Activated B cell treated with CpG ODN at 0.5 μM for 24 hours (primary cell): ENCODE data around the gene MAB21L4. TPM values are rescaled to one million over a fixed set of nuclear protein-coding genes. Genes with fewer than 3 reads are reported as not detected.

Experiments used
- ATAC-seq: fragments of 200-7000 bp; cut with Tn5 transposase; one replicate; pipeline ENCODE4 v1.10.0; 2021; ENCODE audit warnings: low read depth, mild to moderate bottlenecking, moderate library complexity
- CTCF ChIA-PET: fragments of 350-600 bp; sonication (Branson Sonifier 250); formaldehyde crosslinking; loops from one replicate; lab custom pipeline; 2021; ENCODE audit warnings: antibody characterized with exemption; lab: Charles Lee
- POLR2A ChIA-PET: fragments of 350-600 bp; sonication (Branson Sonifier 250); formaldehyde crosslinking; loops from one replicate; lab custom pipeline; 2021; ENCODE audit warnings: antibody characterized with exemption; lab: Charles Lee
- DNase-seq: peaks from one replicate; pipeline ENCODE4 v3.0.0; 2022
- H3K27ac Mint-ChIP-seq: one replicate; pipeline ENCODE4 v1.8.0; 2020; ENCODE audit warnings: mixed read lengths
- H3K27me3 Mint-ChIP-seq: one replicate; pipeline ENCODE4 v1.8.0; 2021; ENCODE audit warnings: mixed read lengths
- H3K36me3 Mint-ChIP-seq: one replicate; pipeline ENCODE4 v1.8.0; 2021; ENCODE audit warnings: low read depth, mixed read lengths
- H3K4me1 Mint-ChIP-seq: one replicate; pipeline ENCODE4 v1.8.0; 2021; ENCODE audit warnings: mixed read lengths
- H3K4me3 Mint-ChIP-seq: one replicate; pipeline ENCODE4 v1.8.0; 2020; ENCODE audit warnings: mild to moderate bottlenecking, mixed read lengths
- H3K9me3 Mint-ChIP-seq: one replicate; pipeline ENCODE4 v1.8.0; 2020; ENCODE audit warnings: mixed read lengths
- CTCF ChIP-seq: fragments of 200-600 bp; IDR thresholded peaks from one replicate; pipeline ENCODE4 v1.8.0; 2022; ENCODE audit warnings: antibody characterized with exemption, mild to moderate bottlenecking
- intact Hi-C: fragments of 100-400 bp; cut with micrococcal nuclease; formaldehyde crosslinking; loops from one replicate; pipeline ENCODE4 v1.15.1; 2024
- total RNA-seq: library from RNA; stranded (reverse); gene quantifications from 2 replicates; pipeline ENCODE4 v1.2.3, GENCODE V29; 2022

The MAB21L4 gene
- total RNA-seq, 1 donor from 2014 or later: not detected

DNA sequence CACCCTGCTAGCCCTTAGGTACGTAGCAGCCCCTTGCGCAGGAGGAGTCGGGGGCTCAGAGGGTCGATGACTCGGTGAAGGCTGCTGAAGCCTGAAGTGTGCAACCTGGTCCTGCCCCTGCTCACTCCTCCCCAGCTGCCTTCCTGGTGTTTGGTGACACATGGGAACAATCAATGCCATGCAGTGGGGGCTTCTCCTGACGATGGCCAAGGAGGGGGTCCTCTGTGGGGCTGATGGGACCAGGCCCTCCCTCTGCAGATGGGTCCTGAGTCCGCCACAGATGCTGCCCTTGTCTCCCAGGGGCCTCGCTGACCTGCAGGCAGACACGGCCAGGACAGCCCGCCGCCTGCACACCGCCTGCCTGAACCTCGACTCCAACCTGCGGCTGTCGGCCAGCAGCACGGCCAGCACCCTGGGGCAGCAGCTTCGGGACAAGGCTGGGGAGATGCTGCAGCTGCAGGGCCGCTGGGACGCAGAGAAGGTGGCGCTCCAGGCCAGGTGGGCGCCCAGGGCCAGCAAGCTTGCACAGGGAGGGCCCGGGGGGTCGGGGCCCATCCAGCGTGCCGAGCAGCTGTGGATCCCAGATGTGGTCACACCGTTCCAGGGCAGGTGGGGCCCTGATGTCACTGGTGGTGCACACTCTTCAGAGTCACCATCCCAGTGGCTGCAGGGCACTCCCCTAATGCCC is 34.8 kb upstream of the MAB21L4 start:
- intact Hi-C loops: no loop called here
- no peak for TF ChIP-seq CTCF
- ChIA-PET POLR2A (no interaction called here), CTCF (no interaction called here)
- peaks cover 3% of the 10 kb centered on the region for H3K9me3 Mint-ChIP-seq
- DNase-seq (no peak), ATAC-seq (no peak)
- H3K4me3 Mint-ChIP-seq: no peak overlapping the region
- no peaks in the 10 kb centered on the region for H3K4me1 Mint-ChIP-seq
- H3K27ac Mint-ChIP-seq: no peak overlapping the region
- peaks cover 6% of the 10 kb centered on the region for H3K27me3 Mint-ChIP-seq
- H3K36me3 Mint-ChIP-seq: no peaks in the 10 kb centered on the region

DNA sequence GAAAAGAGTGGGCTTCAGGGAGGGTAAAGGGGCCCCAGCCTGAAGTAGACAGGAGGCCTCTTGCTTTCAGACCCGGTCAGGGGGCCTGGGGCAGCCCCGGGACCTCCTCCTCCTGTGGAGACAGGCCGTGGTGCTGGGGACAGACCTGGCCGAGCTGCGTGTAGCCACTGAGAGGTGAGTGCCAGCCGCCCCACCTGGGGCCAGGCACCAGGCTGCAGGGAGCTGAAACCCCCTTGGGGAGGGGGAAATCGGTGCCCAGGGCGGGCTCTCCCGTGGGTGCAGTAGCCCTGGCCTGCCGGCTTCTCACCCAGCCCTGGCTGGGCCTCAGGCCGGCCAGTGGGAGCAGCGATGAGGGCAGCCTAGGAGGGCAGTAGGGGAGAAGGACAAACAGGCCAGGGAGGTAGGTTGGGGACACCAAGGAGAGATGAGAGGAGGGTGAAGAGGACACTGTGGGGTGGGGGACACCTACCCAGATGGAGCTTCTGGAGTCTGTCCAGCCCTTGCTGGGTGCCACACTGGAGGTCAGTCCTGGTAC is 34.2 kb upstream of the MAB21L4 start:
- ATAC-seq (no peak), DNase-seq (no peak)
- ChIA-PET POLR2A (no interaction called here), CTCF (no interaction called here)
- Mint-ChIP-seq H3K36me3 (no peaks in the 10 kb centered on the region), H3K4me1 (no peaks in the 10 kb centered on the region), H3K27me3 (peaks cover 6% of the 10 kb centered on the region), H3K9me3 (peaks cover 3% of the 10 kb centered on the region), H3K27ac (no peak overlapping the region), H3K4me3 (no peak overlapping the region)
- intact Hi-C loops: no loop called here
- TF ChIP-seq CTCF: no peak

DNA sequence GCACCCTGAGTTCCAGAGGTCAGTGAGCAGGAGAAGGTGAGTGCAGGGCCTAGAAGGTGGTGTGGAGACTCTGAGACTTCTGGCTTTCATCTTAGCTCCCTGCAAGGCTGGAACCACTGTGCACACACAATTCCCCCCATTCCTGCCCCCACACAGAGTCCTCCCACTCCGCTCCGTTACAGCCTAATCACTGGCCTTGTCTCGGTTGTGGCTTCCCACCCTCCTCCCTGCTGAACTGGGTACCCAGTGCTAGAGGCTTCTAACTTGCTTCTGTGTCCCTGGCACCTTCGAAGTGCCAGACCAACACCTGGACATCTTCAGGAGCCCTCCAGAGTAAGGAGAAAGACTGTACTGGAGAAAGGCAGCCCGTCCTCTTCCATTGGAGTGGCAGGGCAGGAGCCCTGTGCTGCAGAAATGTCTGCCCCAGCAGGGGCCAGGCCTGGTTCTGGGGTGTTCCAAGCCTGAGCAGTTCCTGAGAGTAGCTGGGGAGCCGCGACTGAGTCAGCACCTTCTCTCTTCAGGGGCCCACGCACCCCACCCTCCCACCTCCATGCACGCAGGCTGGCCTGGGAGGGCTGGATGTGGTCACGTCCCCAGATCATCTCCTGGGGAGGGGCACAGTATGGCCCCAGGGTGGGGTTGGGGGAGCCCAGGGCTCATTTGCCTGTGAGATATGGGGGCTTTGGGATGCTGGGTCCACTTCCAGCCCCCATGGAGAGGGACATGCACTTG is 33.6 kb upstream of the MAB21L4 start:
- ATAC-seq: no peak
- no peak overlapping the region for H3K4me3 Mint-ChIP-seq
- H3K4me1 Mint-ChIP-seq: no peaks in the 10 kb centered on the region
- H3K36me3 Mint-ChIP-seq: no peaks in the 10 kb centered on the region
- intact Hi-C loops: no loop called here
- H3K27ac Mint-ChIP-seq: no peak overlapping the region
- POLR2A ChIA-PET: no interaction called here
- TF ChIP-seq CTCF: no peak
- no peak for DNase-seq
- H3K9me3 Mint-ChIP-seq: peaks cover 3% of the 10 kb centered on the region
- CTCF ChIA-PET: no interaction called here
- peaks cover 6% of the 10 kb centered on the region for H3K27me3 Mint-ChIP-seq

DNA sequence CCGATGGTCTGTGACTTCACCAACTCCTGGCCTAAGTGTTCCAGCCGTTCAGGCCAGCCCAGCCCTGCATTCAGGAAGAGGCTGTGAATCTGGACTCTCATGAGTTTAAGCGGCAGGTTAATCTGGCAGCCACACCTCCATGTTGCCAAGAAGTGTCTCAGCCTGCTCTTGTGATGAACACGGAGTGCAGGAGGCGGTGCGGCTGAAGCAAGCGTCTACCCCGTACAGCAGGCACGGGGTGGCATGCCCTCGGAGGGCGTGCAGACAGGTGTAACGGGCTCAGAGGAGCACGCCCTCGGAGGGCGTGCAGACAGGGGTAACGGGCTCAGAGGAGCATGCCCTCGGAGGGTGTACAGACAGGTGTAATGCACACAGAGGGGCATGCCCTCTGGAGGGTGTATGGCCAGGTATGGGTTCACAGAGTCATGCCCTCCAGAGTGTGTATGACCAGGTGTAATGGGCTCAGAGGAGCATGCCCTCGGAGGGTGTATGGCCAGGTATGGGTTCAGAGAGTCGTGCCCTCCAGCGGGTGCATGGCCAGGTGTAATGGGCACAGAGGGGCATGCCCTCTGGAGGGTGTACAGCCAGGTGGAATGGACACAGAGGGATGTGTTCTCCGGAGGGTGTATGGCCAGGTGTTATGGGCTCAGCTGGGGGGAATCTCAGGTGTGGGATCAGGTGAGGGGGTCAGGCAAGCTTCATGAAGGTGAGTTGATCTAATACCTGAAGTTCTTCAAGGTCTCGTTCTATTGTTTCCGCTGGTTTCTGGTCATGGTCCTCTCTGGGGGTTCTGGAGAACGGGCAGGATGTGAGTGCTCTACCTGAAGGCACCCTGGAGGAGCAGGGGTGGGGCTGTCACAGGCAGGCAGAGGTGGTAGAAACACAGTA is 32.8 kb upstream of the MAB21L4 start:
- no peak overlapping the region for H3K4me3 Mint-ChIP-seq
- no peaks in the 10 kb centered on the region for H3K4me1 Mint-ChIP-seq
- DNase-seq (no peak), ATAC-seq (no peak)
- TF ChIP-seq CTCF: no peak
- ChIA-PET POLR2A (no interaction called here), CTCF (no interaction called here)
- no peak overlapping the region for H3K27ac Mint-ChIP-seq
- peaks cover 6% of the 10 kb centered on the region for H3K27me3 Mint-ChIP-seq
- H3K36me3 Mint-ChIP-seq: no peaks in the 10 kb centered on the region
- intact Hi-C loops: no loop called here
- peaks cover 3% of the 10 kb centered on the region for H3K9me3 Mint-ChIP-seq
